ENCODE data around the gene NUBPL.

DNA sequence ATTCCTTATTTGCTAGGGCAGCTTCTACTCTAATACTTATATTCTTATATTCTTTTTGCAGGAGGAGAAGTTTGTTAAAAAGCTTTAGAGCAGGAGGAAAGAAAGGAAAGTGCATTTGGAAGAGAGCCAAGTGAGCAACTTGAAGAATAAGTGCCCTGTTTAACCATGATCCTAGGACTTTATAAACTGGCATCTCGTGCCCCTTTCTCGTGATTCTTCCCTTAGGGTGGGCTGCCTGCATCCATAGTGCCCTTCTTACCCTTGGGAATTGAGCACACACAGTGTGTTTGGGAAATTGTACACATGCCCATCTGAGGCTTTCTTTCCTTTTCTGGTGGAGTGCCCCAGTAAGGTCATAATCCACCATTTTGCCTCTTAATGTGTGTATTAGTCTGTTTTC, 141.9 kb downstream of the NUBPL start:
- no peak for TF ChIP-seq CTCF (IDR thresholded peaks at IDR 0.05)
- TF ChIP-seq POLR2A (IDR thresholded peaks at IDR 0.05): no peak

Data from lower leg skin (tissue), 3 donors.